NOMO-1 treated with dmso at 0.1 percent for 144 hours (cell line): Measurements from ENCODE around the gene TRIOBP.

Experiments used
- DNase-seq: peaks from one replicate; lab custom pipeline; 2025; ENCODE audit not compliant: unreplicated experiment; lab: John Stamatoyannopoulos, UW

Gene TRIOBP

GRCh38 chr22:37747080-37747714, 50.3 kb downstream of the TRIOBP start:
- DNase-seq: no peak

GRCh38 chr22:37747715-37748100, 50.9 kb downstream of the TRIOBP start:
- DNase-seq: no peak

GRCh38 chr22:37748659-37749058, 51.8 kb downstream of the TRIOBP start:
- no peak for DNase-seq

GRCh38 chr22:37749226-37749625, 52.4 kb downstream of the TRIOBP start:
- DNase-seq: no peak

GRCh38 chr22:37749831-37750595, 53.2 kb downstream of the TRIOBP start:
- DNase-seq: no peak

- DNase-seq: no peak
Observed at GRCh38 chr22:37750596-37751162, 53.8 kb downstream of the TRIOBP start.

- no peak for DNase-seq
Observed at GRCh38 chr22:37751449-37752188, 54.8 kb downstream of the TRIOBP start.

- no peak for DNase-seq
Observed at GRCh38 chr22:37752189-37753087, 55.6 kb downstream of the TRIOBP start.

- DNase-seq: no peak
Observed at GRCh38 chr22:37753746-37754145, 56.9 kb downstream of the TRIOBP start.

- no peak for DNase-seq
Observed at GRCh38 chr22:37757663-37758062, 60.8 kb downstream of the TRIOBP start.

GRCh38 chr22:37758694-37759093, 61.8 kb downstream of the TRIOBP start:
- DNase-seq: no peak

- DNase-seq: no peak
Observed at GRCh38 chr22:37759281-37759680, 62.4 kb downstream of the TRIOBP start.

GRCh38 chr22:37760152-37760551, 63.3 kb downstream of the TRIOBP start:
- no peak for DNase-seq

GRCh38 chr22:37762389-37762836, 65.6 kb downstream of the TRIOBP start:
- no peak for DNase-seq

- no peak for DNase-seq
Observed at GRCh38 chr22:37763012-37763411, 66.2 kb downstream of the TRIOBP start.

GRCh38 chr22:37763652-37764051, 66.8 kb downstream of the TRIOBP start:
- DNase-seq: no peak

- no peak for DNase-seq
Observed at GRCh38 chr22:37764622-37765021, 67.8 kb downstream of the TRIOBP start.

- DNase-seq: no peak
Observed at GRCh38 chr22:37765498-37765897, 68.7 kb downstream of the TRIOBP start.

GRCh38 chr22:37765953-37766576, 69.2 kb downstream of the TRIOBP start:
- DNase-seq: no peak

GRCh38 chr22:37768273-37768672, 71.4 kb downstream of the TRIOBP start:
- DNase-seq: no peak
